AG20443 (cell line): Measurements from ENCODE around the gene PSMG3.

Experiments used
- DNase-seq: peaks from one replicate; pipeline ENCODE4 v3.0.0; 2012; ENCODE audit warnings: low spot score, mixed read lengths

The PSMG3 gene

DNA sequence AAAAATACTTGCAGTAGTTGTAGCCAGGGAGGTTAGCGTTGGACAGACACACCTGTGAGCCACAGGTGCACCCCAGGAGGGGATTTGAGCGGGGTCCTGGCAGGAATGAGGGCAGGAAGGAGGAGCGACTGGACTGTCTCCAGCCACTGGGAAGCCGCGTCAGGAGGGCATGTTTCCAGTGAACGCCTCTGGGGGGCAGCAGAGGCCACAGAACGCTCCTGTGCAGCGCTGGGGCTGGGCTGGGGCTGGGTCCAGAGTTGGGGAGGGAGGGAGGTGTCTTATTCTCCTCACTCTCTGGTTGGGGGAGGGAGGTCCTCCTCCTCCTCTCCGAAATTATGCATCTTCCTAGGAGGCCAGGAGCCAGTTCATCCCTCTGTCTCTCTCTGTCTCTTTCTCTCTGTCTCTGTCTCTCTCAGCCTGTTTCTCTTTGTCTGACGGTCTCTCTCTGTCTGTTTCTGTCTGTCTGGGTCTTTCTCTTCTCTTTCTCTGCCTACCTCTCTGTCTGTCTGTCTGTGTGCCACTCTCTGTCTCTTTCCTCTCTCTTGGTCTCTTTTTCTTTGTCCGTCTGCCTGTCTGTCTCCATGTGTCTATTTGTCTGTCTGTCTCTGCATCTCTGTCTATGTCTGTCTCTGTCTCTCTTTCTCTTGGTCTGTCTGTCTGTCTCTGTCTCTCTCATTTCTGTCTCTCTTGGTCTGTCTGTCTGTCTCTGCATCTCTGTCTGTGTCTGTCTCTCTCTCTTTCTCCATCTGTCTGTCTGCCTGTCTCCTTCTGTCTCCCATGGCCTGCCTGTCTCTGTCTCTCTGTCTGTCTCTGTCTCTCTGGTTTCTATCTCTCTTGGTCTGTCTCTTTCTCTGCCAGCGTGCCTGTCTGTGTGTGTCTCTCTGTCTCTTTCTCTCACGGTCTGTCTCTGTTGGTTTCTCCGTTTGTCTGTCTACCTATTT is 9.9 kb upstream of the PSMG3 start:
- DNase-seq, result peak; percentile 88

DNA sequence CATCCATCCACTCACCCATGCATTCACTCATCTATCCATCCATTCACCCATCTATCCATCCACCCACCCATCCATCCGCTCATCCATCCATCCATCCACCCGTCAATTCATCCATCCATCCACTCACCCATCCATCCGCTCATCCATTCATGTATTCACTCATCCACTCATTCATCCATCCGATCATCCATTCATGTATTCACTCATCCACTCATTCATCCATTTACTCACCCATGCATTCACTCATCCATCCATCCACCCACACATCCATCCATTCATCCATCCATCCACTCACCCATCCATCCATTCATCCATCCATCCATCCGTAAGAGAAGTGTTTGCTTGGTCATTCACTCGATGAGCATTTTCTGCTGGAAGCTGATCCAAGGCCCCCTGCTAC is 8.7 kb upstream of the PSMG3 start:
- no peak for DNase-seq

- DNase-seq, result no peak
These were observed 6.9 kb upstream of the PSMG3 start for GRCh38 chr7:1576521-1577253.

DNA sequence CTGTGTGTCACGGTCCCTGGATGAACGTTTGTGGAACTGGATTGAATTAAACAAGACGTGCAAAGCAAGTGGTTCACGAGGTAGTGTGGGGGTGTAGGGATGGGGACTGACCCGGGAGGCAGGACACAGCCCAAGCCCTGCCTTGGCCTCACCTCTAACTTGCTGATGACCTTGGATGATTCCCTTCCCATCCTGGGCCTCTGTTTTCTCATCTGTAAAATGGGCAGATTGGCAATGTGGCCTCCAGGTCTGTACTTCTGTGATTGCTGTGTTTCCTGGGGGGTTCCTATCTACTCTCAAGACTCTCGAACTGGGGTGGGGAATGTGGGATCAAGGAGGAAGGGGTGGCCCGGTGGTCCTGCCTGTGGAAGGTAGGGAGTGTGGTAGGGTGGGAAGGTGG is 6.0 kb upstream of the PSMG3 start:
- no peak for DNase-seq

- DNase-seq, result no peak
These were observed 2.4 kb upstream of the PSMG3 start for GRCh38 chr7:1572111-1572822.

GRCh38 chr7:1569440-1569832 is 396 bp downstream of the PSMG3 start:
- no peak for DNase-seq

GRCh38 chr7:1569016-1569415 is 816 bp downstream of the PSMG3 start:
- no peak for DNase-seq

GRCh38 chr7:1567896-1568510 is 1.8 kb downstream of the PSMG3 start:
- DNase-seq, result peak; percentile 69

DNA sequence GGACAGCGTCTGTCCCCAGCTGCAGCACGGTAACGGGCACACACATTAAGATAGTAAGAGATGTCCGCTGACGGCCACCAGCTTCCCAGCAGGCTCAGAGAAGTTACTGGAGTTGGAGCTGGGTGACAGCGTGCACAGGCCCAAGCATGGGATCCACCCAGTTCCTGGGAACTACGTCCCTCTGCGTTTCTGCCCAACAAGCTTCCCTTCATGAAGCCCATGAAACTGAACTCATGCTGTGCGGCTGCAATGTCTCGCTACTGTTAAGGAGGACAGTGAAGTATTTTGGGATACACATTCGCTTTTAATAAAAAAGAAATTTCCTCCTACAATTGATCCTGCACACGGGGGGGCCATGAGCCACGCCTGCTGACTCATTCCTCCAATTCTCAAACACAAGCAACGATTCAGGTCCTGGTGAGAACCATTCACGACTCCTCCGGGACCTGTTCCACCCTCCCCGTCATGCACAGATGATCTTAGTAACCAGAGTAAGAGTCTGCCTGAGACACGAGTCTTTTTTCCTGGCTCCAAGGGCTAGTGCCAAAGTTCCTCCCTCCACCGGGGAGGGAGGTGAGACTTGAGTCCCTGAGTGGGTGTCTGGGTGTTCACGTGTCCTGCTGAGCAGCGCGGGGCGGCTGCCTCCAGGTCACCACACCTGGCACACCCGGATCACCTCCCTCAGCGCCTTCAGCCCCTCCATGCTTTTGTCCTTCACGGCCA is 2.6 kb downstream of the PSMG3 start:
- DNase-seq, result peak; percentile 84

- no peak for DNase-seq
These were observed 3.2 kb downstream of the PSMG3 start for GRCh38 chr7:1566687-1567048.

- DNase-seq, result peak; percentile 72
These were observed 5.2 kb downstream of the PSMG3 start for GRCh38 chr7:1564603-1565022.

GRCh38 chr7:1563981-1564602 is 5.7 kb downstream of the PSMG3 start:
- no peak for DNase-seq

- peak; percentile 56 for DNase-seq
These were observed 7.2 kb downstream of the PSMG3 start for GRCh38 chr7:1562597-1563051.

DNA sequence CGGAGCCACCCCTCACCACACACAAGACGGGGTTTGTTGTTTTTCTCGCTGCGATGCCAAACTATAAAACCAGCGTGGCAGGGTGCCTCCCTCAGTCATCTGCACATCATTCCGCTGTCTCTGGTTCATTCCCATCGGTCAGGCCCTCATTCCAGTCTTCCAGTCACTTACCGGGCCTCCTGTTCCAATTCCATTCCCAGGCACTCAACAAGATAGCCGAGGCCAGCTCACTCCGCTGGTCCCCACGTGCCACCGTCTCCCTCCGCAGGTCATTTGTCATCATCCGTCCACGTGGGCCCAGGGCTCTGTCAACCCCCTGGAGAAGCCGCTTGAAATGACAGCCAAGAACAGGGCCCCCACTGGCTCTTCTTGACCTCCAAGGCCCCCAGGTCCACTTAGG is 7.7 kb downstream of the PSMG3 start:
- DNase-seq, result no peak

GRCh38 chr7:1561036-1561940 is 8.5 kb downstream of the PSMG3 start:
- no peak for DNase-seq

DNA sequence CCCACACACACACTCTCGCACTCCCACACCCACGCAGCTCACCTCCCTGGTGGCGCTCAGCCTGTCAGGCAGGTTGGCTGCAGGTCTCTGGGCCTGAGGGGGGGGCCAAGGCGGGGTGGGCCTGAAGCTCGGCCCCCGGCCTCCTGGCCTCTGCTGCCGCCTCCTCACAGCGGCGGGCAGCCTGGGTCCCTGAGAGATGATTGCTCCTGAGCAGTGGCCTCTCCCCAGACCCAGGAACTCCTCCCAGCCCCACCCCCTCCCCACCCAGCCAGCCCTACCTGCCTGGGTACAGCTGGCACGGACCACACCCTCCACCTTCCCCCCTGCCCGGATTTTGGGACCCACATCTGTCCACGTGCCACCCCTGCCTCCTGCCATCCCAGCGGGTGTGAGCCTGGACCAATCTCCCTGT is 9.2 kb downstream of the PSMG3 start:
- DNase-seq, result no peak

DNA sequence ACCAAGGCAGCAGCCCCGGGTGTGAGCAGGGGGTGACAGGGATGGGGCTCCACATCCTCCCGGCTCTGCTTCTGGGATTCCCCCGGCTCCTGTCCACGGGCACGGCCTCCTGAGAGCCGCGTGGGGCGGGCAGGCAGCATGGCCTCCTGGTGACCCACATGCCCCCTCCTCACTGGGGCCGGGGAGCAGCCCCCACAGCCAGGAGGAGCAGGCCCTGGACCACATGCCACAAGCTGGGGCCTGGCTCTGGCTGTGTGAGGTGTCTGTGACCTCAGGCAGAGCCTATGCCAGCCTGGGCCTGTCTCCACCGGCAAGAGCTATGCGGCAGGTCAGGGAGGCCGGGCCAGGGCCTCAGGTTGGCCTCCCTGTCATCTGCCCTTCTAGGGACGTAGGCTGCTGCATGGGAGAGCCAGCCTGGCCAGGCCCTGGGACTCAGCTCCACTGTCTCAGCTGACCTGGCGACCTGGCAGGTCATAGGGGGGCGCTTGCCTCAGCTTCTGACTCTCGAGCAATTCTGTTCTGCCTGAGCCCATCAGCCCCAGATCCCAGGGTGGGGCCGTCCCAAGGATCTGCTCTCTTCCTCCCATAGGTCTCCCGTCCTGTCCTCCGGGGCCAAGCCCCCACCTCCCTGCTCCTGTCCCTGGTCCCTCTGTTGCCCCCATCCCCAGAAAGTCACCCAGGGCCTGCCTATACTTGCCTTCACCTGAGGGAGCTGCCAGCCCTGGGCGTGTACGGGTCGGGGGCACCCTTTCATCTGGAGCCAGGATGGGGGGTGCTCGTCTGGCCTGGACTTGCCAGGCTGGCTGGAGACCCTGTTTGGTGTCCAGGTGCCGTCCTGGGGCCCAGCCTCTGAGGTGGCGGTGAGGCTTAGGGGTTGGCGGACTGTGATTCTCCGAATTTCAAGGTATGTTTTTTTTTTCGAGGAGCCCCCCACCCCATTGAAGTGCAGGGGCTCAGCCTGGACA is 9.9 kb downstream of the PSMG3 start:
- DNase-seq, result no peak

- DNase-seq, result no peak
These were observed 10.8 kb downstream of the PSMG3 start for GRCh38 chr7:1558841-1559625.
